ENCODE results near the gene KSR1.
A peak's percentile ranks its signal among the peaks of the same experiment; 100 is the strongest.
"Not testable (repeated sequence)": the region's sequence is repeated elsewhere in the genome, so short reads cannot be mapped to it uniquely, and the experiment has no call there.

Gene KSR1

GRCh38 chr17:27646232-27646631, 190.0 kb downstream of the KSR1 start:
- no peak for DNase-seq

- no peak for DNase-seq
These were observed 191.5 kb downstream of the KSR1 start for GRCh38 chr17:27647765-27648164.

GRCh38 chr17:27649111-27649571, 192.9 kb downstream of the KSR1 start:
- DNase-seq: not testable (repeated sequence)

- DNase-seq: no peak
These were observed 193.7 kb downstream of the KSR1 start for GRCh38 chr17:27649929-27650328.

- no peak for DNase-seq
These were observed 194.6 kb downstream of the KSR1 start for GRCh38 chr17:27650836-27651235.

- DNase-seq: no peak
These were observed 195.4 kb downstream of the KSR1 start for GRCh38 chr17:27651411-27652345.

GRCh38 chr17:27653449-27653971, 197.3 kb downstream of the KSR1 start:
- DNase-seq: not testable (repeated sequence)

GRCh38 chr17:27654136-27654535, 197.9 kb downstream of the KSR1 start:
- no peak for DNase-seq

- peak; percentile 71 for DNase-seq
These were observed 198.6 kb downstream of the KSR1 start for GRCh38 chr17:27654654-27655524.

GRCh38 chr17:27655525-27656111, 199.4 kb downstream of the KSR1 start:
- DNase-seq: not testable (repeated sequence)

- DNase-seq: not testable (repeated sequence)
These were observed 200.4 kb downstream of the KSR1 start for GRCh38 chr17:27656620-27657019.

- no peak for DNase-seq
These were observed 201.4 kb downstream of the KSR1 start for GRCh38 chr17:27657620-27658019.

GRCh38 chr17:27659683-27660082, 203.4 kb downstream of the KSR1 start:
- no peak for DNase-seq

- no peak for DNase-seq
These were observed 204.2 kb downstream of the KSR1 start for GRCh38 chr17:27660436-27660835.

GRCh38 chr17:27663936-27664605, 207.8 kb downstream of the KSR1 start:
- DNase-seq: no peak

- no peak for DNase-seq
These were observed 208.3 kb downstream of the KSR1 start for GRCh38 chr17:27664606-27664965.

GRCh38 chr17:27665549-27665948, 209.3 kb downstream of the KSR1 start:
- DNase-seq: no peak

GRCh38 chr17:27666270-27666669, 210.0 kb downstream of the KSR1 start:
- not testable (repeated sequence) for DNase-seq

- DNase-seq: no peak
These were observed 210.7 kb downstream of the KSR1 start for GRCh38 chr17:27666831-27667560.

- no peak for DNase-seq
These were observed 211.6 kb downstream of the KSR1 start for GRCh38 chr17:27667656-27668487.

- no peak for DNase-seq
These were observed 212.2 kb downstream of the KSR1 start for GRCh38 chr17:27668488-27668823.

All from DMS 273 treated with DMSO at 0.1 percent for 48 hours (cell line).